Measurements from ENCODE around the gene FIBCD1. TPM values are rescaled to one million over a fixed set of nuclear protein-coding genes. Genes with fewer than 3 reads are reported as not detected.
"Not testable (repeated sequence)": the region's sequence is repeated elsewhere in the genome, so short reads cannot be mapped to it uniquely, and the experiment has no call there.

Gene FIBCD1
- total RNA-seq, 1 donor from 2014 or later, result 0.59 TPM

DNA sequence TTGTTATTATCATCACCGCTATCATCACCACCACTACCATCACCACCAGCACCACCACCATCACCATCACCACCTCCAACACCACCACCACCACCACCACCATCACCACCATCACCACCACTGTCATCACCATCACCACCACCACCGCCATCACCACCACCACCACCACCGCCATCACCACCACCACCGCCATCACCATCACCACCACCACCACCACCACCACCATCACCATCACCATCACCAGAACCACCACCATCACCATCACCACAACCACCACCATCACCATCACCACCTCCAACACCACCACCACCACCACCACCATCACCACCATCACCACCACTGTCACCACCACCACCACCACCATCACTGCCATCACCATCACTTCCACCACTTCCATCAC, 19.5 kb upstream of the FIBCD1 start:
- intact Hi-C loops (cut with DNase I); ATAC-seq (ENCODE audit: poor library complexity); DNase-seq: not testable (repeated sequence)

GRCh38 chr9:130957451-130958203, 18.6 kb upstream of the FIBCD1 start:
- ATAC-seq (ENCODE audit: poor library complexity) (no peak), DNase-seq (no peak)
- intact Hi-C loops (cut with DNase I), result no loop called here

DNA sequence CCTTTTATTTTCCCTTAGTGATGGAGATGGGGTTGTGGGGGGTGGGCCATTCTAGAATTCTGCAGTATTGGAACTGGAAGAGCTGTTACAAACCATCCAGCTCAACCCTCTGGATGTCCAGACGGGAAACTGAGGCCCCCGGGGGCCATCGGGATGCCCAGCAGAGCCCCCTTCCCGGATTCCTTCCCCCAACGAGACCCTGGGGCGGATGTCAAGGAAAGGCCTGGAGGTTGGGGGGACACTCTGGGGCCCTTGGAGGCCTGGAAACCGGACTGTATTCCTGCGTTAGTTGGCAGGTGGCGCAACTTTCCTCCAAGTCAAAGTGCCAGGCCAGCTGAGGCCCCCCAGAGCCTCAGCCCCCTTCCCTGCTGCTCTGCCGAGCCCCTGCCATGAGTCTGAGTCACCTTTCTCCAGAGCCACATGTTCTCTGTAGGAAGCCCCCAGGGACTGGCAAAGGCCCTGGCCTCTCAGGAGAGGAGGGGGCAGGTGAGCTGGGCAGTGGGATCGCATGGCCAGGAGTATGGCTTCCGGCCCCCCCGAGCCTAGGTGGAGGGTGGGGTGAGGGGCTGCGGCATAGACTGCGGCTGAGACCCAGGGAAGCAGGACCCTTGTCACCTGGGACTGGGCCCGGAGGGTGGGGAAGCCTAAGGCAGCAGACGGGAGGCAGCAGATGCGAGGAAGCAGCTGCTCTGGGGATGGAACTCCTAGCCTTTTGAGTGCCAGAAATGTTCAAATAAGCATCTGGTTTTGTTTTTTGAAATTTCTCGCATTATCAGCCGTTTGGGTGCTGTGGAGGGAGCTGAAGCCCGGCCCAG, 17.8 kb upstream of the FIBCD1 start:
- ATAC-seq (ENCODE audit: poor library complexity), result no peak
- DNase-seq, result no peak
- intact Hi-C loops (cut with DNase I), result no loop called here

- ATAC-seq (ENCODE audit: poor library complexity), result no peak
- intact Hi-C loops (cut with DNase I), result no loop called here
- no peak for DNase-seq
These were observed 17.0 kb upstream of the FIBCD1 start for GRCh38 chr9:130955947-130956621.

GRCh38 chr9:130954925-130955324, 15.9 kb upstream of the FIBCD1 start:
- intact Hi-C loops (cut with DNase I); DNase-seq; ATAC-seq (ENCODE audit: poor library complexity): not testable (repeated sequence)

- no peak for DNase-seq
- intact Hi-C loops (cut with DNase I), result no loop called here
- ATAC-seq (ENCODE audit: poor library complexity), result no peak
These were observed 15.3 kb upstream of the FIBCD1 start for GRCh38 chr9:130954317-130954716.

DNA sequence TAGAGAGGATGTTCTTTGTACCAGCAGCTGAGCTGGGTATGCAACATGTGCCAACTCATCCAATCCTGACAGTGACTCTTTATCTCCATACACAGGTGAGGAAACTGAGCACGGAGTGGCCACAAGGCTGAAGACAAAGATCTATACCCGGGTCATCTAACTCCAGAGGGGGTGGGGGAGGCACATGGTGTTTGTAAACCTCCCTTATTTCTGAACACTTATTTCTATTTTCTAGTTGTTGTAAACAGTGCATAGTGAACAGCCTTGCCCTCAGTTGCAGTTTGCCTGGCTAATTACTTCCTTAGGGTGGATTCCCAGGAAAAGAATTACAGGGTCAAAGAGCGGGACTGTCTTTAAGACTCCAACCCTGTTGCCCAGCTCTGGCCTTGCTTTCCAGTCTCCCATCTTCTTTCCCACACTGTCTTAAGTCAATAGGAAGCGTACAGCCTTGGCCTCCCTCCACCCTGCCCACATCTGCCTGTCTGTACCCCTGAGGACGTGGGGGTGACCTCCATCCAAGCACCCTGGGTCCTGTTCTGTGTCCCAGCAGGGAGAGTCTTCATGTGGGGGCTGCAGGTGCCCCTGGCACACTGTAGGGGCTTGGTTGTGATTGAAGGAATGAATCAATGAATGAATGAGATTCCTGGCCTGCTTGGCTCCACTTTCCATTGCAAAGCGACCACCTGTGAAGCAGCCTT, 13.2 kb upstream of the FIBCD1 start:
- no peak for DNase-seq
- intact Hi-C loops (cut with DNase I), result no loop called here
- no peak for ATAC-seq (ENCODE audit: poor library complexity)

DNA sequence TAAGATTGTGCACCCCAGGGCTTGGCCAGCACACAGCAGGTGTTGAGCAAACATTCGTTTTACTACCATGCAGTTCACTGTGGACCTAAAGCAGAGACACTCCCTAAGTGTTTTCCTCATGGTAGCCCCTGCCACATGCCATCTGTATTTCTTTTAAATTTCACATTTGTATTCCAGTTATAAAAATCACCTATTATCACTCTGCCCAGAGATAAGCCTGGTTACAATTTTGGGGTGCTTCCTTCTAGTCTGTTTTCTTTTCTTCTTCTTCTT, 10.9 kb upstream of the FIBCD1 start:
- intact Hi-C loops (cut with DNase I), result no loop called here

GRCh38 chr9:130949188-130950038, 10.4 kb upstream of the FIBCD1 start:
- DNase-seq (no peak), ATAC-seq (ENCODE audit: poor library complexity) (no peak)
- intact Hi-C loops (cut with DNase I), result loop anchor here (10.0 kb wide), 1 partner anchor 95 kb away; no protein-coding TSS in a partner anchor

More for the DNA sequence above, 10.9 kb upstream of the FIBCD1 start:
- ATAC-seq (ENCODE audit: poor library complexity) (no peak), DNase-seq (no peak)

DNA sequence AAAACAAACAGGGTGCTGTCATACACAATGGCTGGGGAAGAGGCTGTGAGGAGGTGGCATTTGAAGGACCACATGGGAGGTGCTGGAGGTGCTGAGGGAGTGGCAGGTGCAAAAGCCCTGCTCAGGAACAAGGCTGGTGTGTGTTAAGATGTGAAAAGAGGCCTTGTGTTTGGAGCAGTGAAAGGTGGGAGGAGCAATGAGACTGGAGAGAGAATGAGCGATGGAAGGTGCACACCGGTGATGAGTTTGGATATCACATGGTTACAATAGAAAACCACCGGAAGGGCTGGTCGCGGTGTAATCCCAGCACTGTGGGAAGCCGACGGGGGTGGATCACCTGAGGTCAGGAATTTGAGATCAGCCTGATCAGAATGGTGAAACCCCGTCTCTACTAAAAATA, 9.2 kb upstream of the FIBCD1 start:
- intact Hi-C loops (cut with DNase I), result loop anchor here (10.0 kb wide), 1 partner anchor 97 kb away; no protein-coding TSS in a partner anchor
- DNase-seq, result no peak

GRCh38 chr9:130947618-130948140, 8.6 kb upstream of the FIBCD1 start:
- ATAC-seq (ENCODE audit: poor library complexity) (no peak), DNase-seq (no peak)
- intact Hi-C loops (cut with DNase I), result loop anchor here (10.0 kb wide), 1 partner anchor 97 kb away; no protein-coding TSS in a partner anchor

More for the DNA sequence above, 9.2 kb upstream of the FIBCD1 start:
- ATAC-seq (ENCODE audit: poor library complexity), result no peak

DNA sequence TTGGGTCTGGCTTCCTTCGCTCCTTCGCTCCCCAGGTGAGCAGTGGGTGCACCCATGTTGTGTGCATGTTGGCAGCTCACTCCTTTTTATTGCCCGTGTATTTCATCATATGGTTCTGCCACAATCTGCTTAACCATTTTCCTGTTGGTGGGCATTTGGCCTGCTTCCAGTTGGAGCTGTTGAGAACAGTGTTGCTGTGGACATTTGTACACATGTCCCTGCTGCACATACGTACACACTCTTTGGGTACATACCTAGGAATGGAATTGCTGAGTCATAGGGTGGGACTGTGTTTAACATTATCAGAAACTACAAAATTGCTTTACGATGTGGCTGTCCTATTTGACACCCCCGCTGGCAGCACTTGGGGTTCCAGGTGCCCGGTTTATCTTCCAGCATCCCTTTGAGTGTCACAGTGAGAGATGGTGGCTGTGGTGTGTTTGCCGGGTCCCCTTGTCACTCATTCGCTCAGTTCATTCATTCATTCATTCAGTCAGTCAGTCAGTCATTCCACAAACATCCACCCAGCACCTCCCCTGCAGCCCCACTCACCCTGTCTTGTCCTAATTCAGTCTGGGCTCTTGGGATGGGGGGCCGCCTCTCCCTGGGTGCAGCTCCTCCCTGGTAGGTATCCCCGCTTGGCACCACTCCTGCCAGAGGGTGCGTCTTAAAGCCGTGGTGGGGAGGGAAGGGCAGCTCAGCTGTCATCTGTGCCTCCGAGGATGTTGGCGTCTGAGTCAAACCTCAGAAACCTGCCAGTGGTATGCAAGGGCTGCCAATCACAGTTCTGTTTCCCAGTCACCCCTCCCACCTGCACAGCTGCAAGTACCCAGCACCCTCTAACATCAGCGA, 7.9 kb upstream of the FIBCD1 start:
- intact Hi-C loops (cut with DNase I), result loop anchor here (10.0 kb wide), 1 partner anchor 98 kb away; no protein-coding TSS in a partner anchor
- ATAC-seq (ENCODE audit: poor library complexity) (no peak), DNase-seq (no peak)

GRCh38 chr9:130945173-130945572, 6.1 kb upstream of the FIBCD1 start:
- intact Hi-C loops (cut with DNase I), result loop anchor here (10.0 kb wide), 1 partner anchor 100 kb away; no protein-coding TSS in a partner anchor
- DNase-seq, result no peak
- no peak for ATAC-seq (ENCODE audit: poor library complexity)

GRCh38 chr9:130944510-130945058, 5.5 kb upstream of the FIBCD1 start:
- ATAC-seq (ENCODE audit: poor library complexity) (no peak), DNase-seq (no peak)
- intact Hi-C loops (cut with DNase I), result loop anchor here (5.0 to 10.0 kb wide), 2 partner anchors 100 to 237 kb away; no protein-coding TSS in a partner anchor

DNA sequence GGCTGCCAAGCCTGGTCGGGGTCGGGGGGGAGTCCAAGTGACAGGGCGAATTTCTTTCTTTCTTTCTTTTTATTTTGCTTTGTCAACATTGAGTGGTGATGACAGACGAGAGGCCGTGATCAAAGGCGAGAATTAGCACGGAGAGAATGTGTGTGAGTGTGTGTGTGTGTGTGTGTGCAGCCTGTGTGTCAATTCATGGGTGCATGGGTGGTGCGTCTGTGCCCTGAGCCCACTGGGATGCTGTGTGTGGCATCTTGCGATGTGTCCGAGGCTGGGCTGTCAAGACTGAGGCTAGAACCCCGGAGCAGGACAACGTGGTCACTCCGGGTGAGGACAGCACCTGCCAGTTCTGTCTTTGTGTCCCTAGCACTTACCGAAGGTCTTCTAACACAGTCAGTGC, 4.7 kb upstream of the FIBCD1 start:
- intact Hi-C loops (cut with DNase I), result loop anchor here (5.0 to 10.0 kb wide), 2 partner anchors 101 to 236 kb away; no protein-coding TSS in a partner anchor
- ATAC-seq (ENCODE audit: poor library complexity) (no peak), DNase-seq (peak; percentile 4)

DNA sequence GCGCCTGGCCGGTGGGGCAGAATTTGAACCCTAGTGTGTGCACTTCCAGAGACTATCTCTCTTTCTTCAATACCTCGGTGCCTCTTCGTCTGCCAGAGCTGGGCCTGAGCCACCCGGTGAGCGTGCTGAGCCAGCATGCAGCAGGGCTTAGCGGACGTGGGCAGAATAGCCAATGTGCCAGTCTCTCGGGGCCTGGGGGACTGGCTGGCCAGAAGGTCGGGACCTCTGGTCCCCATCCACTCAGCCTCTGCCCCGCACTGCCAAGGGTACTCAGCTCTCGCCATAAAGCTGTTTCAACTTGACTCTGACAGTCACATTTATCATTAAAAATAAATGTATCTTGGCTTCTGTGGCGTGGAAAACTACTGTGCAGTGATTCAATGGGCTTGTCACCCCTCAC, 4.2 kb upstream of the FIBCD1 start:
- ATAC-seq (ENCODE audit: poor library complexity), result no peak
- DNase-seq, result peak; percentile 19
- intact Hi-C loops (cut with DNase I), result loop anchor here (5.0 to 10.0 kb wide), 2 partner anchors 102 to 236 kb away; no protein-coding TSS in a partner anchor
